Activated naive CD4-positive, alpha-beta T cell treated with anti-CD3 and anti-CD28 coated beads, Interleukin-2, amount 10 ng/mL, durations not matched to agents 7 days and 5 days (primary cell): ENCODE results near the gene MMP3.

Experiments
- CTCF ChIA-PET: fragments of 350-600 bp; sonication (Branson Sonifier 250); formaldehyde crosslinking; loops from one replicate; lab custom pipeline; 2021; ENCODE audit warnings: antibody characterized with exemption; lab: Charles Lee
- DNase-seq: peaks from one replicate; pipeline ENCODE4 v3.0.0-alpha.2; 2020
- H3K27ac Mint-ChIP-seq: one replicate; pipeline ENCODE4 v1.8.0; 2021; ENCODE audit warnings: mild to moderate bottlenecking, moderate library complexity, mixed read lengths
- H3K27me3 Mint-ChIP-seq: one replicate; pipeline ENCODE4 v1.8.0; 2021; ENCODE audit warnings: mild to moderate bottlenecking, mixed read lengths
- H3K36me3 Mint-ChIP-seq: one replicate; pipeline ENCODE4 v1.8.0; 2021; ENCODE audit warnings: mixed read lengths
- H3K4me1 Mint-ChIP-seq: one replicate; pipeline ENCODE4 v1.8.0; 2021; ENCODE audit warnings: mixed read lengths
- H3K4me3 Mint-ChIP-seq: one replicate; pipeline ENCODE4 v1.8.0; 2021; ENCODE audit warnings: mild to moderate bottlenecking, moderate library complexity, mixed read lengths
- H3K9me3 Mint-ChIP-seq: one replicate; pipeline ENCODE4 v1.8.0; 2021; ENCODE audit warnings: mixed read lengths

MMP3 gene

DNA sequence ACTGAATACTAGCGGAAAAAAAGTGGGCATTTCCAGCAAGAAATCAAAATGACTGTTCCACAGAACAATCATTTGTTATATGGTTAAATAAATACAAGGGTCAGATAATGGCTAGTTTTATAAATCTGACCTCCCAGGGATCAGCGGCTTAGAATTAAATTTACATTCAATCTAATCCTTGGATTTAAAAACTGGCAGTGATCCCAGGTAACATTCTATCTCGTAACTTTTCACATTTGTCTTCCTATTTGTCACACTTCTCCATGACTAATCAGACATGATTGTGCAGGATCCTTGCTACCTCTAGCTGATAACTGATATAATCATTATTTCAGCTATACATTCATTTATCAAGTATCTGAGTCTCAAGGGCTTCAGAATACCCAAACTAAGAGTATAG, 2.9 kb upstream of the MMP3 start:
- Mint-ChIP-seq H3K27me3 (peaks cover 5% of the 10 kb centered on the region), H3K9me3 (no peaks in the 10 kb centered on the region), H3K4me3 (no peak overlapping the region)

DNA sequence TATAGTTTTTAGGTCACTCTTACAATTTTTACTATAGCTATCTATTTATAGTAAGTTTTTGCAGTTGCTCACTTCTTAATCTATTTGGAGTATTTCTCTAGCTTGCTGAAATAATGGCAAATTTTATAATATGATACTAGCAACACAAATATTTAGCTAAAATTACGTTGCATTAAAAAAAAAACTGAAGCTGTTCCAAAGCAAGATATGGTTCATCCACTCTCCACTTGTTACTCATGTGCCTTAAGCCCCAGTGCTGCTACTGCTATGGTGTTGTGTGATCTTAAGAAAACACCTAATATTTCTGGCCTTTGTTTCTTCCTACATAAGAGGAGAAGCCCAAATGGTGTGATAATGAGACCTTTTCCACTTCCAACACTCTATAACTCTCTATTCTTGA, 479 bp downstream of the MMP3 start:
- DNase-seq = no peak
- H3K4me3 Mint-ChIP-seq = no peak overlapping the region
- H3K27me3 Mint-ChIP-seq = peaks cover 5% of the 10 kb centered on the region
- no peaks in the 10 kb centered on the region for H3K36me3 Mint-ChIP-seq
- H3K27ac Mint-ChIP-seq = no peak overlapping the region
- no peaks in the 10 kb centered on the region for H3K9me3 Mint-ChIP-seq
- CTCF ChIA-PET = no interaction called here
- H3K4me1 Mint-ChIP-seq = no peaks in the 10 kb centered on the region

More for the DNA sequence above, 2.9 kb upstream of the MMP3 start:
- CTCF ChIA-PET = no interaction called here
- H3K36me3 Mint-ChIP-seq = no peaks in the 10 kb centered on the region
- no peak for DNase-seq
- H3K4me1 Mint-ChIP-seq = no peaks in the 10 kb centered on the region
- no peak overlapping the region for H3K27ac Mint-ChIP-seq

DNA sequence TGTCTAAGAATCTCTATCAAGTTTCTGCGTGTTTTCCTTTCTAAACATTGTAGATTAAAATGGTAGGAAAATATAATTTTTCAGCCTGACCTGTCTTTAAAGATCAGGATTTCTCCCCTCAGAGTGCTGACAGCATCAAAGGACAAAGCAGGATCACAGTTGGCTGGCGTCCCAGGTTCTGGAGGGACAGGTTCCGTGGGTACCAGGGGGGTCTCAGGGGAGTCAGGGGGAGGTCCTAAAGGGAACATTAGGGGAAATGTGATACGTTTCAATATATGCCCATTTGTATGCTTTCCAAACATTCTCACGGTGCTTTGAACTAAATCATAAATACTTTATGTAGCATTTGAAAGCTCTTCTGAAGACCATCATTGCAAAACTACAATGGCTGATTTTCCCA, 3.4 kb downstream of the MMP3 start:
- Mint-ChIP-seq H3K27me3 (peaks cover 5% of the 10 kb centered on the region), H3K4me1 (no peaks in the 10 kb centered on the region), H3K27ac (no peak overlapping the region), H3K9me3 (no peaks in the 10 kb centered on the region), H3K4me3 (no peak overlapping the region), H3K36me3 (no peaks in the 10 kb centered on the region)
- DNase-seq = no peak
- CTCF ChIA-PET = interaction anchor here (1.0 kb wide), 1 partner anchor 9 kb away, joined by 4 read pairs; no protein-coding TSS in a partner anchor

DNA sequence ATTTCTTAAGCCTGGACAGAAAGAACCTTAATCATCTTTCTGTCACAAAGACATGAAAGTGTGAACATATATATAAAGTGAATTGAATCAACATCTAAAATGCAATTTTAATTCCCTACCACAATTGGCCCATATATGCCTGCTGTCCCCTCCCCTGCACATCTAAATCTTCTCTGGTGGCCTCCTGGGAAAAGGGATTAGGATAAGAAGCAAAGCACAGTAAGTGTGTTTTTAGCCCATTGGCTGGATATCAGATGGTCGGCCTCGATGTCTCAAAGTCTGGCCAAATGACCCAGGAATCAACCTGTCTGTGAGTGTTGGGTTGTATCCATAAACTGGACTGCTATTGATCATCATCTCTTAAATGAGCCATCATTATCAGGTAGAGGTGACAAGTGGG, 5.8 kb downstream of the MMP3 start:
- CTCF ChIA-PET = no interaction called here
- H3K4me1 Mint-ChIP-seq = no peaks in the 10 kb centered on the region
- no peaks in the 10 kb centered on the region for H3K9me3 Mint-ChIP-seq
- H3K27ac Mint-ChIP-seq = no peak overlapping the region
- DNase-seq = no peak
- no peaks in the 10 kb centered on the region for H3K36me3 Mint-ChIP-seq
- no peak overlapping the region for H3K4me3 Mint-ChIP-seq
- no peaks in the 10 kb centered on the region for H3K27me3 Mint-ChIP-seq

DNA sequence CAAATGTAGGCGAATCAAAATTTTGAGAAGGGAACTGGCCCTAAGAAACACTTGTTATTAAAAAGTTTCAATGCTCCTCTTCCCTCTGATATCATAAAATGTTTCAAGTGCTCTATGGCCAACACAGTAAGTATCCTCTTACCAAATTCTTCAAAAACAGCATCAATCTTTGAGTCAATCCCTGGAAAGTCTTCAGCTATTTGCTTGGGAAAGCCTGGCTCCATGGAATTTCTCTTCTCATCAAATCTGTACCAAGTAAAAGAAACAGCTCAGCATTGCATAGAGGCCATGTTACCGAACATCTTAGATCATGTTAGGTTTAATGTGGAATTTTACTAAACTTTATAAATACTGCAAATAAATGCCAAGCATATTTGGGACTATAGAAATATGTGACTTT, 6.3 kb downstream of the MMP3 start:
- no peaks in the 10 kb centered on the region for H3K4me1 Mint-ChIP-seq
- peaks cover 2% of the 10 kb centered on the region for H3K27me3 Mint-ChIP-seq
- no peaks in the 10 kb centered on the region for H3K9me3 Mint-ChIP-seq
- CTCF ChIA-PET = interaction anchor here (1.5 kb wide), 1 partner anchor 103 kb away, joined by 3 read pairs; no protein-coding TSS in a partner anchor
- H3K36me3 Mint-ChIP-seq = no peaks in the 10 kb centered on the region
- no peak overlapping the region for H3K4me3 Mint-ChIP-seq
- no peak overlapping the region for H3K27ac Mint-ChIP-seq
- DNase-seq = no peak

DNA sequence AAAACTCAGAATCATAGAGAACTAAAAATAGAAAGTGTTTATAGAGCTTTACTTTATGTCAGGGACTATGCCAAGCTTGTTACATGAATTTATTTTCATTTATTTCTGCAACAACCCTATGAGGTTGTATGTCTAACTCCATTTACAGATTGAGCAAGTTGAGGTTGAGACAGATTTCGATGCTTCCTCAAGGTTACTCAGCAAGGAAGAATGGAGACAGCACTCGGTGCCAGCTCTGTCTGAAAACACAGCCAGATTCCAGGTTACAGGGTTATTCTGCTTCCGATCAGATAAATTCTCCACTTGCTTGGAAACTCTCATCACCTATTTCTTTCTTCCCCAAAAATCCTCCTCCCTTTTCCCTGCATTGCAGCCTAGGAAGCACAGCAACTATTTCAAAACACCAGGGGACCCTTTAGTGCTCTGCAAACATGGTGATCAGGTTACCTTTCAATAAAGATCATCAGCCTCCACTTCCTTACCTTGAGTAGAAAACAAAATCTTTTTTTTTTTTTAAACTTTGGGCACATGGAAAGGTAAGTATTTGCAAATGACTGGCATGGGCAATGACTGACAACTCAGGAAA, 7.0 kb downstream of the MMP3 start:
- Mint-ChIP-seq H3K36me3 (no peaks in the 10 kb centered on the region), H3K9me3 (no peaks in the 10 kb centered on the region), H3K27ac (no peak overlapping the region), H3K27me3 (peaks cover 10% of the 10 kb centered on the region), H3K4me1 (no peaks in the 10 kb centered on the region), H3K4me3 (no peak overlapping the region)
- CTCF ChIA-PET = interaction anchor here (1.5 kb wide), 1 partner anchor 104 kb away, joined by 3 read pairs; no protein-coding TSS in a partner anchor
- DNase-seq = no peak

DNA sequence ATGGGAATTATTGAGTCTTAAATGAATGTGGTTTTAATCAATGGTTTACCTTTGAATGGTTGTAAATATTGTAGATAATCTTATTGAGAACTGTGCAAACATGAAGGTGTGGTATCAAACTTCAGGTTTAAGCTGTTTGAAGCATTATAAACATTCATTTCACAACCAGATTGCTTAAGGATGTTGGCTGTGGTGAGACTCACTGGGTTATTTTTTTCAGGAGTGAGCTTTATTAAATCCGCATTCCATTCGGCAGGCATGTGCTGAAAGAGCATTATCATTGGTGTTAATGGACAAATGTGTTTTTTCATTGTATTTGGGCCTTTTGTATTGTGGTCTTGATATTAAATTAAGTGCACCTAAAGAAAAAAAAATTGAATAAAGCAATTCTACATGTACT, 9.7 kb downstream of the MMP3 start:
- Mint-ChIP-seq H3K36me3 (no peaks in the 10 kb centered on the region), H3K27me3 (peaks cover 11% of the 10 kb centered on the region), H3K4me3 (no peak overlapping the region), H3K27ac (no peak overlapping the region), H3K4me1 (no peaks in the 10 kb centered on the region), H3K9me3 (no peaks in the 10 kb centered on the region)
- CTCF ChIA-PET = interaction anchor here (0.9 kb wide), 1 partner anchor 81 kb away, joined by 3 read pairs; no protein-coding TSS in a partner anchor
- DNase-seq = no peak

DNA sequence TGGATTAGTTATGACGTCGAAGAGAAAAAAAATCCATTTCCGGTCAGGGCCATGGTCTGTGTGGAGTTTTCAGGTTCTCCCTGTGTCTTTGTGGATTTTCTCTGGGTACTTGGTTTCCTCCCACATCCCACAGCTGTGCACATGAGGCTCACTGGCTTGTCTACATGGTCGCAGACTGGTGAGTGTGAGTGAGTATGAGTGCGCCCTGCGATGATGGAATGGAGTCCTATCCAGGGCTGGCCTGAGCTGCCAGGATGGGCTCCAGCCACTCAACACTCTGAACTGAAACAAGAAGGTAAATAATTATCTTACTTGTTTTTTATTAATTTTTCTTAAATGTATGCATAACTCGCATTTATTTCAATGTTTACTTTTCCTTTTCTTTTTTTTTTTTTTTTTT, 10.8 kb downstream of the MMP3 start:
- Mint-ChIP-seq H3K9me3 (no peaks in the 10 kb centered on the region), H3K27ac (no peak overlapping the region), H3K36me3 (no peaks in the 10 kb centered on the region), H3K4me3 (no peak overlapping the region), H3K27me3 (peaks cover 11% of the 10 kb centered on the region), H3K4me1 (no peaks in the 10 kb centered on the region)
- DNase-seq = no peak
- CTCF ChIA-PET = no interaction called here

DNA sequence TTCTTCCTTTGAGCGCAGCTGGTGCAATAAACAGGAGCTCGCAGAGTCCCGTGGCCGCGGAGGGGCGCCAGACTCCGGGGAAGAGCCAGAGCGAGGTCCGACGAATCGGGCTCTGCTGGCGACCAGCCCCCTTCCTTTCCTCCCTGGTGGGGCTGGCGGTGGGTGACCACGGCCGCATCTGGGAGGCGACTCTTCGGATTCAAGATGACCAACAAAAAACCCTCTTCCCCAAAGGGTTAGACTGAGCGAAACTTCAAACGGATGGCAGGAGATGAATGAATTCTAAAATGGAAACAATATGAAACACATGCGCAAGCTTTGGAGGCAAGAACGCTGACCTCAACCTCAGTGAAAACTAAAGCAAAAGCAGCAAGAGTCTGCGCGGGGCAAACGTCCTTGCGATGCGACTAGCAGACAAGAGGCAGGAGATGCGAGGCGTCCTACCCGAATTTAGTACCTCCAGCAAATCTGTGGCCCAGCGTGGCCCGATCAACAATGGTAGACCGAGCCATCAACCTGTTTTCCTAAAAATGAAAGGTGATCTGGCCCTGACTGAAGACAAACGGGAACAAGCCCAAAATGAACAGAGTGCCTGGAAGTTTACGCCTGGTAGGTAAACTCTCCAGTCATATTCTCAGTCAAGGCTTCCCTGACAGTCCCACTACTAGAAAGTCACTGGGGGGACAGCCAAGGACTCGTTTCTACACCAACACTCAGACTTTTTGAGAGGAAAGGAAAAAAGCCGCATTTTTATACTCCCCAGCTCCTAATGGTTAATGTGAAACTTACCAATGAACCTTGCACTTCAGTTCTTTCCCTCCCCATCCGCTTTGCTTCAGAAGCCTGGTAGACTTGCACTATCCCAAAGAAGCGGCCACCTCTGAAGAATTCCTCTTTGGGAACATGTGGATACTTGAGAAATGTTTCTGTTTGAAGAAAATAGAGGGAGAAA, 11.6 kb downstream of the MMP3 start:
- peak; percentile 24 for DNase-seq
- Mint-ChIP-seq H3K27ac (no peak overlapping the region), H3K4me1 (no peaks in the 10 kb centered on the region), H3K4me3 (no peak overlapping the region), H3K27me3 (peaks cover 11% of the 10 kb centered on the region), H3K9me3 (no peaks in the 10 kb centered on the region), H3K36me3 (no peaks in the 10 kb centered on the region)
- CTCF ChIA-PET = interaction anchor here (0.7 to 1.7 kb wide), 6 partner anchors 8 to 223 kb away, joined by 3 to 4 read pairs (median 3); no protein-coding TSS in a partner anchor

DNA sequence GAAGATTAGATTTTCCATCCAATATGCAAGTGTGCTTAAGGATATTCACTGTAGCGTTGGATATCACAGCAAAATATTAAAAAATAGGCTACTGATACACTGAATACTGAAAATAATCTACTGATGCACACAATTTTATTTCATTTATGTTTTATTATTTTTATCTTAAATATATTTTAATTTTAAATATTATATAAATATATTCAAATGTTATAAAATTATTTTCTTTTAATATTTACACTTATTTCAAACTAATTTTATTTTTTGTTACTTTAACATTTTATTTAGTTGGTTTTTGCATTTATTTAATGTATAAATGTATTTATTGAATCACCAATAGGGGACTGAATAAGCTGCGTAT, 12.3 kb downstream of the MMP3 start:
- Mint-ChIP-seq H3K4me3 (no peak overlapping the region), H3K27me3 (peaks cover 11% of the 10 kb centered on the region), H3K36me3 (no peaks in the 10 kb centered on the region), H3K27ac (no peak overlapping the region), H3K4me1 (no peaks in the 10 kb centered on the region), H3K9me3 (no peaks in the 10 kb centered on the region)
- CTCF ChIA-PET = interaction anchor here (0.7 to 1.7 kb wide), 6 partner anchors 9 to 224 kb away, joined by 3 to 4 read pairs (median 3); no protein-coding TSS in a partner anchor
- DNase-seq = no peak

DNA sequence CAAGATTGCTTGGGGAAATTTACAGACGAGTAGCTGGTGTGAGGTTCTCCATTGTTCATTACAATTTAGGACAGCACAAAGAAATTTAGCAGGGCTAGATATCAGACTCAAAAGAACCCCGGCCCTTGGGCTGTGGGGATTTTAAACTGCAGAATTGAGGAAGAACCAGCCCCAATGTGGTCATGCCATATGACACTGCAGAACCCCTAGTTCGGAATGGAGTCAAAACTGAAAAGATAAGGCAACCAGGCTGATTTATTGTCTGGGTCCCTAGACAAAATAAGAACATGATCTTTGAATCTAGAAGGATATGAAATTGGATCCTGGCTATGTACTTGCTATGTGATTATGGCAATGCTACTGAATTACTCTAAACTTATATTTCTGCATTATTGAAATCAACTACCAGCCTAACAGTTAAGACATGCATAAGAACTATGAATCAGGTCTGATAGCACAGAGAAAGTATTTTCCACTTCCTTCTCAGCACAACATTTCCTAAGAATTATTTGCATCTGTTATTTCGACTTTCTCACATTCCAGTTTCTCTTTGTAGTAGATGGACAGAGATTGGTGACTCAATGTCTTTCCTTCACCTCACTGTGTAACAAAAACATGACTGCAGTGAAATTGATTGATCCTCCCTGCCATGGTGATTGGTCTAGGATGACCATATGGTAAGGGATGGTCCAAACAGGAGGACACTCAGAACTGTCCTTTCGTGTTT, 13.2 kb downstream of the MMP3 start:
- CTCF ChIA-PET = interaction anchor here (1.1 to 1.7 kb wide), 3 partner anchors 15 to 110 kb away, joined by 3 to 4 read pairs (median 3); no protein-coding TSS in a partner anchor
- Mint-ChIP-seq H3K4me3 (no peak overlapping the region), H3K27ac (no peak overlapping the region), H3K4me1 (no peaks in the 10 kb centered on the region), H3K9me3 (no peaks in the 10 kb centered on the region), H3K36me3 (no peaks in the 10 kb centered on the region), H3K27me3 (peaks cover 11% of the 10 kb centered on the region)
- no peak for DNase-seq

DNA sequence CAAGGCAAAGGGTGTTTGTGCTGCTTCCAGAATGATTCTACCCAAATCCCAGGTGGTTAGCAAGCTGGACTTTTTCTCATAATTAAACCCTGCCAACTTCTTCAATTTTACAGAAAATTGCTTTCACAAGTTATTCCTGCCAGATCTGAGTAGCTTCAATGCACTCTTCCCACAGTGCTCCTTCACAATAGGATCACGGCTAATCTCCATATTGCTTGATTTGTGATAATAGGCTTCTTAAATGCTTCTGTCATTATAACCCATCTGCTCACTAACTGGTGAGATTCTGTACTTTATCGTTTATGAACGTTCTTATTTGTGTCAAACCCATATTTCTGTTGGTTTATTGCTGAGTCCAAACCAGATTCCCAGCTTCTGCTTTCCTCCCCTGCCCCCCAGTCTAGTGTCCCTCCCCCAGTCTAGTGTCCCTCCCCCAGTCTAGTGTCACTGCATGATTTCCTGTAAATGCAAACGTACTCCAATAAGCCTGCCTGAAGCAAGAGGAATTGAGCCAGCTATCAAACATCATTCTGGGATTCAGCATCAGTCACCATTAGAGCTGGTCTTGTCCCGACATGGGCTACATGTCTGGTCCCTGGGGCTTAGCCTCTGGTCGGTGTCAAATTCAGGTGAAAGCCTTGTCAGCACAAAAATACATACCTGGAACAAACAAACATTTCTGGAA, 14.0 kb downstream of the MMP3 start:
- Mint-ChIP-seq H3K27ac (no peak overlapping the region), H3K9me3 (no peaks in the 10 kb centered on the region), H3K36me3 (no peaks in the 10 kb centered on the region), H3K4me1 (no peaks in the 10 kb centered on the region), H3K27me3 (peaks cover 11% of the 10 kb centered on the region), H3K4me3 (no peak overlapping the region)
- DNase-seq = no peak
- CTCF ChIA-PET = no interaction called here

DNA sequence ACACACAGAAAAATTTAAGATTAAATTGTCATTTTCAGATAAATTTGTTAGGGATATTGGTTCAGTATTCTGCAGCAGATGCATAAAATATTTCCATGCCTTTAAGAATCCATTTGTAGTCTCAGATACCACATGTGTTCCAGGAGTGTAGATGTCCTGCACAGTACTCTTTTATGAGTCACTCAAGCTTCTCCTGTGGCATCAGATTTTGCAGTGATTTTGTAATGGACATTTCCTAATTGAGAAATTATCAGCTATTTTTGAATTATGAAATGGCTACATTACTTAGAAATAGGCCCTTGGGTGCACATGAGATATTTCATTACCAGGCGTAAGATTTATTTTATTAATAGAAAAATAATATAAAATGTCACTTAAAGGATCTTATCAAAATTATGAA, 18.9 kb downstream of the MMP3 start:
- CTCF ChIA-PET = no interaction called here
- H3K27ac Mint-ChIP-seq = no peak overlapping the region
- no peak overlapping the region for H3K4me3 Mint-ChIP-seq
- no peaks in the 10 kb centered on the region for H3K36me3 Mint-ChIP-seq
- no peaks in the 10 kb centered on the region for H3K9me3 Mint-ChIP-seq
- no peak for DNase-seq
- H3K27me3 Mint-ChIP-seq = no peaks in the 10 kb centered on the region
- no peaks in the 10 kb centered on the region for H3K4me1 Mint-ChIP-seq

DNA sequence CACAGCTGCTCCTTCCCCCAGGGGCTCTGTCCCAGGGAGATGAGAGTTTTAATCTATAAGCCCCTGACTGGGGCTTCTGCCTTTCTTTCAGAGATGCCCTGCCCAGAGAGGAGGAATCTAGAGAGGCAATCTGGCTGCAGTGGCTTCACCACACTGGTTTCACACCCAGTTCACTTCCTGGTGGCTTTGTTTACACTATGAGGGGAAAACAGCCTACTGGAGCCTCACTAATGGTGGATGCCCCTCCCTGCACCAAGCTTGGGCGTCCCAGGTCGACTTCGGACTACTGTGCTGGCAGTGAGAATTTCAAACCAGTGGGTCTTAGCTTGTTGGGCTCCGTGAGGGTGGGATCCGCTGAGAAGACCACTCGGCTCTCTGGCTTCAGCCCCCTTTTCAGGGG, 23.9 kb downstream of the MMP3 start:
- no peak overlapping the region for H3K4me3 Mint-ChIP-seq
- H3K27me3 Mint-ChIP-seq = no peaks in the 10 kb centered on the region
- CTCF ChIA-PET = no interaction called here
- no peaks in the 10 kb centered on the region for H3K9me3 Mint-ChIP-seq
- DNase-seq = no peak
- no peak overlapping the region for H3K27ac Mint-ChIP-seq
- no peaks in the 10 kb centered on the region for H3K4me1 Mint-ChIP-seq
- no peaks in the 10 kb centered on the region for H3K36me3 Mint-ChIP-seq
